ENCODE measurements around the gene PGM2.

PGM2 gene

GRCh38 chr4:37902738-37903693 is 76.5 kb downstream of the PGM2 start:
- no peak for DNase-seq (ENCODE audit: low spot score)

DNA sequence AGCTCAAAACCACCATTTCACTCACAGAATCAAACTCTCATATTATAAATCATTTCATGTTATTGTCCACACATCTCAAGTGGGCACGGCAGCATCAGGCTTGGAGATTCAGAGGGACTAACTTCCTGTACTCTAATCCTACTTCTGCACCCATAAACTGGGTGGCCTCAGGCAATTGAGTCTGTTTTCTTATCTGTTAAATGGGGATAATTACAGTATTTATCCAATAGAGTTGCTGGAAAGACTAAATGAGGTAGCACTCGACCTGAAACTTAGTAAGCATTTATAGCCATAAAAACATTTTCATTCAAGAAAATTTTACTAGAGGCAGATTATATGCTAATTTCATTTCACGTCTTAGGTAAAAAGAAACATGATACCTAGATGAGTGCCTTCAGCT is 77.4 kb downstream of the PGM2 start:
- DNase-seq (ENCODE audit: low spot score), result no peak

GRCh38 chr4:37904824-37905223 is 78.3 kb downstream of the PGM2 start:
- DNase-seq (ENCODE audit: low spot score), result no peak

- no peak for DNase-seq (ENCODE audit: low spot score)
These were observed 79.2 kb downstream of the PGM2 start for GRCh38 chr4:37905533-37906169.

GRCh38 chr4:37908488-37909331 is 82.2 kb downstream of the PGM2 start:
- no peak for DNase-seq (ENCODE audit: low spot score)

- no peak for DNase-seq (ENCODE audit: low spot score)
These were observed 83.0 kb downstream of the PGM2 start for GRCh38 chr4:37909332-37910090.

- no peak for DNase-seq (ENCODE audit: low spot score)
These were observed 83.6 kb downstream of the PGM2 start for GRCh38 chr4:37910091-37910486.
